Measurements from ENCODE around the gene ACP3.

GRCh38 chr3:132332508-132332907, 15.3 kb downstream of the ACP3 start:
- TF ChIP-seq CTCF (IDR thresholded peaks at IDR 0.05) (no peak), POLR2A (IDR thresholded peaks at IDR 0.05) (no peak)
